IMR-90 (cell line): ENCODE results near the gene BAD. TPM values are rescaled to one million over a fixed set of nuclear protein-coding genes. Genes with fewer than 3 reads are reported as not detected.

ENCODE experiments used
- ATAC-seq: fragments of 200-7000 bp; cut with Tn5 transposase; 2 replicates; pipeline ENCODE4 v1.9.1; 2020; ENCODE audit warnings: low read depth, mild to moderate bottlenecking, moderate library complexity
- BruUV-seq: library from RNA; stranded (reverse); fragments of 400-500 nt; replicated peaks from 2 replicates; lab custom pipeline; 2021; lab: Mats Ljungman, UMichigan
- CTCF ChIA-PET: fragments of 300-600 bp; formaldehyde crosslinking; extraction: SDS; loops from one replicate; lab custom pipeline; 2021; ENCODE audit warnings: antibody characterized with exemption; lab: Yijun Ruan, JAX
- POLR2A ChIA-PET: fragments of 300-600 bp; sonication (Branson Sonifier 250); formaldehyde crosslinking; loops from one replicate; lab custom pipeline; 2022; ENCODE audit warnings: antibody characterized with exemption; ENCODE audit not compliant: unreplicated experiment; lab: Charles Lee
- DNase-seq: peaks from one replicate; pipeline ENCODE4 v3.0.0; 2013
- H2AFZ ChIP-seq: replicated peaks from 2 replicates; pipeline ENCODE3; 2013; ENCODE audit warnings: low read length, mild to moderate bottlenecking; ENCODE audit not compliant: poor library complexity
- H2AK5ac ChIP-seq: 2 replicates; pipeline ENCODE4 v1.6.1; 2013; ENCODE audit warnings: low read depth, low read length, inconsistent platforms
- H2AK9ac ChIP-seq: replicated peaks from 2 replicates; pipeline ENCODE3; 2013; ENCODE audit warnings: mild to moderate bottlenecking, low read depth, low read length, moderate library complexity; ENCODE audit not compliant: poor library complexity
- H2BK120ac ChIP-seq: 2 replicates; pipeline ENCODE4 v1.6.1; 2013; ENCODE audit warnings: low read depth, low read length, inconsistent platforms
- H2BK15ac ChIP-seq: 3 replicates; pipeline ENCODE4 v1.6.1; 2013; ENCODE audit warnings: low read depth, low read length, inconsistent platforms
- H2BK20ac ChIP-seq: 2 replicates; pipeline ENCODE4 v1.6.1; 2013; ENCODE audit warnings: low read depth, mild to moderate bottlenecking, inconsistent platforms, low read length, moderate library complexity
- H2BK5ac ChIP-seq: 2 replicates; pipeline ENCODE4 v1.6.1; 2013; ENCODE audit warnings: mild to moderate bottlenecking, low read depth, low read length, inconsistent platforms; ENCODE audit not compliant: poor library complexity, severe bottlenecking
- H3K14ac ChIP-seq: replicated peaks from 2 replicates; pipeline ENCODE4 v1.6.1; 2013; ENCODE audit warnings: low read depth, low read length, inconsistent platforms
- H3K18ac ChIP-seq: 2 replicates; pipeline ENCODE4 v1.6.1; 2013; ENCODE audit warnings: low read depth, low read length, control low read depth
- H3K23ac ChIP-seq: 2 replicates; pipeline ENCODE4 v1.6.1; 2013; ENCODE audit warnings: low read depth, low read length, inconsistent platforms
- H3K27ac ChIP-seq: 2 replicates; pipeline ENCODE4 v1.5.1; 2013; ENCODE audit warnings: mild to moderate bottlenecking, control low read depth, low read length; ENCODE audit not compliant: insufficient read depth
- H3K27me3 ChIP-seq: 2 replicates; pipeline ENCODE4 v1.6.1; 2013; ENCODE audit warnings: low read length; ENCODE audit not compliant: control insufficient read depth, insufficient read depth
- H3K36me3 ChIP-seq: 2 replicates; pipeline ENCODE4 v1.6.1; 2013; ENCODE audit warnings: low read length, mixed read lengths; ENCODE audit not compliant: control insufficient read depth, insufficient read depth
- H3K4ac ChIP-seq: 2 replicates; pipeline ENCODE4 v1.6.1; 2013; ENCODE audit warnings: low read depth, low read length, inconsistent platforms
- H3K4me1 ChIP-seq: 2 replicates; pipeline ENCODE4 v1.6.1; 2013; ENCODE audit warnings: low read length, mixed read lengths; ENCODE audit not compliant: control insufficient read depth, insufficient read depth
- H3K4me2 ChIP-seq: 2 replicates; pipeline ENCODE4 v1.6.1; 2013; ENCODE audit warnings: low read depth, mild to moderate bottlenecking, control low read depth, low read length, moderate library complexity
- H3K4me3 ChIP-seq: 2 replicates; pipeline ENCODE4 v1.5.1; 2013; ENCODE audit warnings: low read depth, mild to moderate bottlenecking, control low read depth, low read length, moderate library complexity; ENCODE audit not compliant: insufficient read depth
- H3K56ac ChIP-seq: 2 replicates; pipeline ENCODE4 v1.6.1; 2013; ENCODE audit warnings: low read length, inconsistent platforms; ENCODE audit not compliant: insufficient read depth; ENCODE audit errors: extremely low read depth
- H3K79me1 ChIP-seq, 2 experiments: 2 replicates each; pipeline ENCODE4 v1.6.1; 2013; ENCODE audit warnings: low read length in 2 of 2, inconsistent platforms in 1 of 2, low read depth in 1 of 2
- H3K9ac ChIP-seq: 2 replicates; pipeline ENCODE4 v1.6.1; 2013; ENCODE audit warnings: low read depth, low read length, control low read depth
- H3K9me1 ChIP-seq: 2 replicates; pipeline ENCODE4 v1.6.1; 2013; ENCODE audit warnings: low read length, inconsistent platforms; ENCODE audit not compliant: insufficient read depth
- H3K9me3 ChIP-seq: 2 replicates; pipeline ENCODE4 v1.6.1; 2013; ENCODE audit warnings: low read length; ENCODE audit not compliant: control insufficient read depth, insufficient read depth
- H4K20me1 ChIP-seq: 2 replicates; pipeline ENCODE4 v1.6.1; 2013; ENCODE audit warnings: low read length, inconsistent platforms; ENCODE audit not compliant: insufficient read depth
- H4K5ac ChIP-seq: 2 replicates; pipeline ENCODE4 v1.6.1; 2013; ENCODE audit warnings: mild to moderate bottlenecking, low read depth, low read length, control low read depth
- H4K8ac ChIP-seq, 2 experiments: 2 replicates each; pipeline ENCODE4 v1.6.1; 2013; ENCODE audit warnings: low read depth in 2 of 2, low read length in 2 of 2, control low read depth in 1 of 2, inconsistent platforms in 1 of 2
- H4K91ac ChIP-seq: 2 replicates; pipeline ENCODE4 v1.6.1; 2013; ENCODE audit warnings: low read depth, low read length, inconsistent platforms; ENCODE audit not compliant: insufficient read depth
- BHLHE40 ChIP-seq: fragments of 150-350 bp; IDR thresholded peaks from 2 replicates; pipeline ENCODE4 v1.6.1; 2016; ENCODE audit warnings: mild to moderate bottlenecking, low read depth, low read length
- CEBPB ChIP-seq: IDR thresholded peaks from 2 replicates; pipeline ENCODE4 v1.6.1; 2012; ENCODE audit warnings: low read depth, low read length, improper control_type of control experiment
- ELK1 ChIP-seq: fragments of 150-350 bp; IDR thresholded peaks from 2 replicates; pipeline ENCODE4 v1.6.1; 2016; ENCODE audit warnings: low read depth, mild to moderate bottlenecking, low read length, moderate library complexity, borderline replicate concordance
- FOS ChIP-seq: fragments of 150-350 bp; IDR thresholded peaks from 2 replicates; pipeline ENCODE4 v1.6.1; 2016; ENCODE audit warnings: low read depth, low read length
- MAZ ChIP-seq: IDR thresholded peaks from 2 replicates; pipeline ENCODE4 v1.6.1; 2012; ENCODE audit warnings: low read depth, mild to moderate bottlenecking, low read length, improper control_type of control experiment, moderate library complexity, borderline replicate concordance
- POLR2A ChIP-seq: IDR thresholded peaks from 2 replicates; pipeline ENCODE4 v1.6.1; 2012; ENCODE audit warnings: mild to moderate bottlenecking, low read depth, low read length
- RCOR1 ChIP-seq: IDR thresholded peaks from 2 replicates; pipeline ENCODE4 v1.6.1; 2012; ENCODE audit warnings: mild to moderate bottlenecking, low read length, improper control_type of control experiment; ENCODE audit not compliant: insufficient replicate concordance
- WGBS, 2 experiments: methylation state at CpG; one replicate each; pipeline versions ENCODE4 v1.1.5 to v1.1.7; 2013; ENCODE audit warnings: missing lambda C conversion rate in 2 of 2; ENCODE audit not compliant: insufficient read length in 1 of 2; ENCODE audit errors: extremely low coverage in 2 of 2; 5-methylcytosine and 5-hydroxymethylcytosine counted together
- dilution Hi-C: fragments of 300-500 bp; cut with HindIII; formaldehyde crosslinking; loops from one replicate; pipeline ENCODE4 v1.14.3; 2018; ENCODE audit warnings: low sequenced_read_pairs; ENCODE audit not compliant: unreplicated experiment
- in situ Hi-C: fragments of 300-500 bp; cut with MboI; formaldehyde crosslinking; loops from 3 replicates; pipeline ENCODE4 v1.14.3; 2019; ENCODE audit warnings: low sequenced_read_pairs, inconsistent platforms, mixed read lengths
- intact Hi-C: fragments of 100-400 bp; cut with micrococcal nuclease; formaldehyde crosslinking; loops from 2 replicates; pipeline ENCODE4 v1.10.0; 2022
- polyA plus RNA-seq, 3 experiments: library from polyadenylated mRNA; depleted of rRNA; stranded (reverse); fragments of >200 nt; gene quantifications; 2 replicates each; pipeline ENCODE4 v1.2.3, GENCODE V29; 2012; ENCODE audit warnings: low replicate concordance in 1 of 3
- total RNA-seq: library from RNA; depleted of rRNA; stranded (reverse); fragments of >200 nt; gene quantifications from 2 replicates; pipeline ENCODE4 v1.2.3, GENCODE V29; 2012

The BAD gene
- total and polyA plus RNA-seq, 2 of the 4 experiments (the other 2 are of a cell fraction): 30.3 to 68.0 TPM

DNA sequence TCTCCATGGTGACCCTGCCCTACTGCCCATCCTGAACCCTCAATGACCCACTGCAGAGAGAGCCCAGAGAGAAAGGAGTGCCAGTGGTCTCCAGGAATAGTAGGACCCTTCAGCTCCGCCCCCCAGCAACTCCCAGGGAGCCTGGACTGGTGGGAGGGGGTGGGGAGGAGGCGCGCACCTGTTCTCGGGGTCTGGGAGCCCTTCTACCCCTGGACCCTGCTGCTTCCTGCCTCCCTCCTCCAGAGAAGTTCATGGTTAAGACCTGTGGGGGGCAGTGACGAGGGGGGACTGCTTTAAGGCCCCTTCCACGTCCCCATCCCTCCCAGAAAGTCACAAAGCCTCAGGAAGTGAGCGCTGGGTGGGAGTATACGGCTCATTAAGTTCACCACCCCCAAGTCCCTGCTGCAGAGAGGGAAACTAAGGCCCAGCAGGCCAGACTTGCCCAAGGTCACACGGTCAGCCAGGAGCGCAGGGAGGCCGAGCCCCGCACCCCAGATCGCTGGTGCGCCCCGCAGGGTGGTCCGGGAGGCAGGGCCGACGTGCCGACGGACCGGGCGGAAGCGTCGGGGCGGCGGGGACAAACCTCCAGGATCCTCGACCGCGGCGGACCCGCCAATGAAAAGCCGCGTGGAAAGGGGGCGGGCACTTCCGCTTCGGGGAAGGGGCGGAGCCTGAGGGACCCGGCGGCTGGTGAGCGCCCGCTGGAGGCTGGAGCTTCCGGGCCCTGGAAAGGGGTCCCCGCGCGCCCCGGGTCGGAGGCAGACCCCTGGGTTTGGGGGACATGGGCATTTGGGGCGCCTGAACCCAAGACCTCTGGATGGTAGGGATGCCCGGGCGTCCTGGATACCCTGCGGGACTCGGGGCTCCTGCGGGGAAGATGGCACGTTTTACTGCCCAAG is 58.6 kb downstream of the BAD start, which contains the start of the genes NUDT22 and TRPT1 (continued):
- TF ChIP-seq BHLHE40: 0 out of 2 replicates have a peak, but pooled peaks have one; percentile 21
- no peak for TF ChIP-seq RCOR1
- no peak for TF ChIP-seq FOS

DNA sequence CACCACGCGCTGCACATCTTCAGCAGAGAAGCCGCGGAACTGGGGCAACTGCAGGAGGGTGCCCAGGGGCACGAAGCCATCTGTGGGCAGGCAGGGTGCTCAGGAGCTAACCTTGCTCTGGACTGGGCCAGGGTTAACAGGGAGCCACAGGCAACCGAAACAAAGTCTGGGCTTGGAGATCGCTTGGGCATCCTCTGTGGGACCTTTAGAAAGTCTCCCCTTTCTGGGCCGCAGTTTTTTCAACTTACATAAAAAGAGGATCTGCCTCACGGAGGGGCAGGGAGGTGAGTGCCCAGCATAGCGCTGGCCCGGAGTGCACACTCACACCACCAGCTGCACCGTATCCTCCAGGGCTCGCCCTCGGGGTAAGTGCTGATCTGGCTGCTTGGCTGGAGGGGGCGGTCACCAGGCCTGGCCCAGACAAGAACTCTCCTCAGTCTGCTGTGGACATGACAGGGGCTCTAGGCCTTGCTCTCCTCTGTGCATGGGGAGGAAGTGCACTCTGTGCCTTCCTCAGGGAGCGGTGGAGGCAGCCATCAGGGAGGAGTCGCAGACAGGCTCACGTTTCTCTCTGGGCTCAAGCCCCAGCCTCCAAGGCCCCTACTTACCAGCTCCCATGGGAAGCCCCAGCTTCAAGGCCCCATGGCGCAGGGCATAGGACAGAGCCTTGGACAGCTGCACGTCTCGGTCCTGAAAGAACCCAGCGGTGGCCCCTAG is 59.4 kb downstream of the BAD start:
- Histone ChIP-seq H2BK20ac (no peak overlapping the region), H3K56ac (no peak overlapping the region), H4K91ac (peak overlapping the region; percentile 92; the same call in 1 of the 2 replicates), H3K14ac (peak overlapping the region; percentile 95), H3K9me1 (peaks cover 19% of the 10 kb centered on the region), H3K9me3 (no peaks in the 10 kb centered on the region), H2AK5ac (peak overlapping the region; percentile 94), H3K18ac (no peak overlapping the region), H4K8ac (peak overlapping the region; percentile 86 to 99; a peak in 2 of 4 replicates), H3K79me1 (peaks cover 22 to 54% of the 10 kb centered on the region in 2 experiments; a peak in 3 of 4 replicates), H4K20me1 (no peaks in the 10 kb centered on the region; the same call in 1 of the 2 replicates), H3K23ac (peak overlapping the region; percentile 92), H3K36me3 (peaks cover 5% of the 10 kb centered on the region), H4K5ac (no peak overlapping the region), H2BK120ac (no peak overlapping the region), H3K27ac (peak overlapping the region; percentile 85; the same call in 1 of the 2 replicates), H2AFZ (peak overlapping the region; percentile 99), H3K4me3 (peak overlapping the region; percentile 95), H2BK5ac (peak overlapping the region; percentile 90), H3K9ac (peak overlapping the region; percentile 93), H2BK15ac (no peak overlapping the region), H3K4me1 (peaks cover 20% of the 10 kb centered on the region), H3K4me2 (peak overlapping the region; percentile 95), H3K4ac (peak overlapping the region; percentile 95), H3K27me3 (no peaks in the 10 kb centered on the region), H2AK9ac (peak overlapping the region; percentile 100)
- WGBS, 2 experiments: 86% methylated on average over 9 of the region's 22 CpGs; no CpG with 5 or more reads in 1 of the 2 experiments
- in situ Hi-C loops: no loop called here
- dilution Hi-C loops: no loop called here
- intact Hi-C loops: no loop called here
- no peak for TF ChIP-seq FOS
- no peak for TF ChIP-seq CEBPB
- no peak for TF ChIP-seq MAZ
- no peak for TF ChIP-seq POLR2A
- no peak for TF ChIP-seq RCOR1
- TF ChIP-seq ELK1: no peak
- DNase-seq: no peak
- ATAC-seq: no peak
- CTCF ChIA-PET: no interaction called here
- BruUV-seq: no TSS peak
- POLR2A ChIA-PET: no interaction called here
